ENCODE data around the gene GATC.
A peak's percentile ranks its signal among the peaks of the same experiment; 100 is the strongest.

The GATC gene

GRCh38 chr12:120470150-120470784 is 24.0 kb downstream of the GATC start:
- no peaks in the 10 kb centered on the region for H3K9me3 ChIP-seq (ENCODE audit: control insufficient read depth, insufficient read depth, low read length)
- H3K36me3 ChIP-seq (ENCODE audit: control insufficient read depth, insufficient read depth, low read length): peaks cover 21% of the 10 kb centered on the region
- no peaks in the 10 kb centered on the region for H3K27me3 ChIP-seq (ENCODE audit: control insufficient read depth, insufficient read depth, low read length)
- peaks cover 7% of the 10 kb centered on the region; the same call in 1 of the 2 replicates for H3K4me1 ChIP-seq (ENCODE audit: control insufficient read depth, insufficient read depth, low read length)
- H3K4me3 ChIP-seq (ENCODE audit: low read depth, low read length): peak overlapping the region; percentile 72
- peak overlapping the region; percentile 96 for H3K27ac ChIP-seq (ENCODE audit: low read depth, low read length)
- H3K9ac ChIP-seq (ENCODE audit: low read depth, low read length): peak overlapping the region; percentile 16; the same call in 1 of the 2 replicates

DNA sequence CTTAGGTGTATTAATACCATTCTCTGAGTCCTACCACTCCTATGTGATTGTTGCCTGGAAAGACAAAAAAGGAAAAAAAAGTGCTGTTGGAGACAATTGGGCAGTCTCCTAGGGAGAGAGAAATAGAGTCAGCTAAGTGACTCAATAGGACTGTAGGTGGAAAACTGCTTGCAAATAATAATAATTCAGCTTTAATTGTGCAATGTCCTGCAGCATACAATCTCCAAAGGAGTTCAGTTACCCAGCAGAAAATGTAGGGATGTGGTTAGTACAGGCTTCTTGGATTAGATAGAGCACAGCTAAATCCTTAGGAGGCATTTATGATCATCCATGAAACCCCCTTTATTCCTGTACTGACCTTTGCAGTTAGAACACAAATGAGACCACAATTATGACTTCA is 26.3 kb downstream of the GATC start:
- H3K27ac ChIP-seq (ENCODE audit: low read depth, low read length): no peak overlapping the region
- 0 out of 2 replicates have a peak, but pooled peaks cover 4% of the 10 kb centered on the region for H3K4me1 ChIP-seq (ENCODE audit: control insufficient read depth, insufficient read depth, low read length)
- no peaks in the 10 kb centered on the region for H3K27me3 ChIP-seq (ENCODE audit: control insufficient read depth, insufficient read depth, low read length)
- no peaks in the 10 kb centered on the region for H3K9me3 ChIP-seq (ENCODE audit: control insufficient read depth, insufficient read depth, low read length)
- no peak overlapping the region for H3K4me3 ChIP-seq (ENCODE audit: low read depth, low read length)
- H3K36me3 ChIP-seq (ENCODE audit: control insufficient read depth, insufficient read depth, low read length): peaks cover 2% of the 10 kb centered on the region; the same call in 1 of the 2 replicates
- no peak overlapping the region for H3K9ac ChIP-seq (ENCODE audit: low read depth, low read length)

- no peaks in the 10 kb centered on the region for H3K36me3 ChIP-seq (ENCODE audit: control insufficient read depth, insufficient read depth, low read length)
- H3K9ac ChIP-seq (ENCODE audit: low read depth, low read length): no peak overlapping the region
- H3K27ac ChIP-seq (ENCODE audit: low read depth, low read length): no peak overlapping the region
- H3K9me3 ChIP-seq (ENCODE audit: control insufficient read depth, insufficient read depth, low read length): no peaks in the 10 kb centered on the region
- H3K4me1 ChIP-seq (ENCODE audit: control insufficient read depth, insufficient read depth, low read length): 0 out of 2 replicates have a peak, but pooled peaks cover 4% of the 10 kb centered on the region
- H3K27me3 ChIP-seq (ENCODE audit: control insufficient read depth, insufficient read depth, low read length): no peaks in the 10 kb centered on the region
- no peak overlapping the region for H3K4me3 ChIP-seq (ENCODE audit: low read depth, low read length)
Observed at GRCh38 chr12:120473807-120474615, 27.8 kb downstream of the GATC start.

DNA sequence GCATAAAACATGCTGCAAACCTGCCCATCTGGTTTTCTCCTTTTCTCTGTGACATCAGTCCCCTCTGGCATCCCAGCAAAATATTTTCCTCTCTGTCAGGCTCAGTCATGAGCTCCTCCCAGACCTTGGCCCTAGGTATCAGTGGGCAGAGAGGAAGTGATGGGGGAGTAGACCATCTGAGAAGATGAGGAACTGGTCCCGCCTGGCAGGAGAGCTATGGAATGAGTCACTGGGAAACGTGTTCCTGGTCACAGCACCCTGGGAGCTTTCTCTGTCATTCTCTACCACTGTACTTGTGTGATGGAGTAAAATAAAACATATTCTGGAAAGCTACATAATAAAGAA is 28.3 kb downstream of the GATC start:
- no peak overlapping the region for H3K9ac ChIP-seq (ENCODE audit: low read depth, low read length)
- H3K9me3 ChIP-seq (ENCODE audit: control insufficient read depth, insufficient read depth, low read length): no peaks in the 10 kb centered on the region
- no peaks in the 10 kb centered on the region for H3K27me3 ChIP-seq (ENCODE audit: control insufficient read depth, insufficient read depth, low read length)
- no peaks in the 10 kb centered on the region for H3K36me3 ChIP-seq (ENCODE audit: control insufficient read depth, insufficient read depth, low read length)
- H3K27ac ChIP-seq (ENCODE audit: low read depth, low read length): no peak overlapping the region
- 0 out of 2 replicates have a peak, but pooled peaks cover 4% of the 10 kb centered on the region for H3K4me1 ChIP-seq (ENCODE audit: control insufficient read depth, insufficient read depth, low read length)
- H3K4me3 ChIP-seq (ENCODE audit: low read depth, low read length): no peak overlapping the region

DNA sequence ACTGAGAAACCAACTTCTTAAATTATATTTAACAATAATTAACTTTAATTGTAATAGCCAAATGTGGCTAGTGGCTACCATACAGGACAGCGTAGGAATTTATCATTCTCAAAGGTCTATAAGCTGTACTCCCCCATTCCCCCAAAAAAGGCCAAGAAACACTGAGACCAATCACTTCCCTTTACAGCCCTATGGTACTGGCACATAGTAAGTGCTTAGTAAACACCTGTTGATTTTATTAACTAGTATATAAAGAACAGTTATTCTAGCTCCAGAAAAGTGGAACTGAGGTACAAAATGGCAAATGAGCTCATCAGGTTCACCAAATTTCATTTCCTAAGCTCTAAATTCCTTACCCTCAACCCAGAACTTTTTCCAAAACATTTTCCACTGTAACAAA is 29.4 kb downstream of the GATC start:
- no peaks in the 10 kb centered on the region for H3K4me1 ChIP-seq (ENCODE audit: control insufficient read depth, insufficient read depth, low read length)
- H3K36me3 ChIP-seq (ENCODE audit: control insufficient read depth, insufficient read depth, low read length): no peaks in the 10 kb centered on the region
- no peaks in the 10 kb centered on the region for H3K9me3 ChIP-seq (ENCODE audit: control insufficient read depth, insufficient read depth, low read length)
- H3K27ac ChIP-seq (ENCODE audit: low read depth, low read length): no peak overlapping the region
- H3K27me3 ChIP-seq (ENCODE audit: control insufficient read depth, insufficient read depth, low read length): no peaks in the 10 kb centered on the region
- H3K9ac ChIP-seq (ENCODE audit: low read depth, low read length): no peak overlapping the region
- no peak overlapping the region for H3K4me3 ChIP-seq (ENCODE audit: low read depth, low read length)

DNA sequence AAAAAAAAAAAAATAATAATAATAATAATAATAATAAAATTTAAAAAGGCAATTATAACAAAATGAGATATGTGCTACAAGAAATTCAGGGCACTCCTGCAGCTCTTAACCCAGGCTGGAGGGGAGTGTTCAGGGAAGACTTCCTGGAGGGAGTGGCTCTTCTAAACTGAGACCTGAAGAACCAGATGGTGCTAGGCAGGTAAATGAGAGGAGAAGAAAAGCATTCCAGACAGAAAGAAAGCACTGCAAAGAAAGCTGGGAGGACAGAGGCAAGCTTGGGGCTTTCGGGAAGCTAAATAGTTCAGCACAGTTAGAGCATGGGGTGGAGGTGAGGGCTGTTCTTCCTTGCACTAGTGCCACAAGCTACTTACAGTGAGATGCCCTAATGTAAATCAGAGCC is 33.2 kb downstream of the GATC start:
- H3K27ac ChIP-seq (ENCODE audit: low read depth, low read length): peak overlapping the region; percentile 12
- no peaks in the 10 kb centered on the region for H3K4me1 ChIP-seq (ENCODE audit: control insufficient read depth, insufficient read depth, low read length)

GRCh38 chr12:120480211-120480610 is 34.0 kb downstream of the GATC start:
- Histone ChIP-seq H3K9me3 (ENCODE audit: control insufficient read depth, insufficient read depth, low read length) (no peaks in the 10 kb centered on the region), H3K4me3 (ENCODE audit: low read depth, low read length) (no peak overlapping the region), H3K4me1 (ENCODE audit: control insufficient read depth, insufficient read depth, low read length) (no peaks in the 10 kb centered on the region), H3K36me3 (ENCODE audit: control insufficient read depth, insufficient read depth, low read length) (no peaks in the 10 kb centered on the region), H3K27ac (ENCODE audit: low read depth, low read length) (no peak overlapping the region), H3K27me3 (ENCODE audit: control insufficient read depth, insufficient read depth, low read length) (no peaks in the 10 kb centered on the region), H3K9ac (ENCODE audit: low read depth, low read length) (no peak overlapping the region)

More for the DNA sequence above, 33.2 kb downstream of the GATC start:
- Histone ChIP-seq H3K9ac (ENCODE audit: low read depth, low read length) (no peak overlapping the region), H3K27me3 (ENCODE audit: control insufficient read depth, insufficient read depth, low read length) (no peaks in the 10 kb centered on the region), H3K9me3 (ENCODE audit: control insufficient read depth, insufficient read depth, low read length) (no peaks in the 10 kb centered on the region), H3K36me3 (ENCODE audit: control insufficient read depth, insufficient read depth, low read length) (no peaks in the 10 kb centered on the region), H3K4me3 (ENCODE audit: low read depth, low read length) (no peak overlapping the region)

- Histone ChIP-seq H3K4me3 (ENCODE audit: low read depth, low read length) (no peak overlapping the region), H3K27me3 (ENCODE audit: control insufficient read depth, insufficient read depth, low read length) (no peaks in the 10 kb centered on the region), H3K27ac (ENCODE audit: low read depth, low read length) (no peak overlapping the region), H3K9me3 (ENCODE audit: control insufficient read depth, insufficient read depth, low read length) (no peaks in the 10 kb centered on the region), H3K36me3 (ENCODE audit: control insufficient read depth, insufficient read depth, low read length) (no peaks in the 10 kb centered on the region), H3K9ac (ENCODE audit: low read depth, low read length) (no peak overlapping the region), H3K4me1 (ENCODE audit: control insufficient read depth, insufficient read depth, low read length) (no peaks in the 10 kb centered on the region)
Observed at GRCh38 chr12:120481022-120481767, 35.0 kb downstream of the GATC start.

DNA sequence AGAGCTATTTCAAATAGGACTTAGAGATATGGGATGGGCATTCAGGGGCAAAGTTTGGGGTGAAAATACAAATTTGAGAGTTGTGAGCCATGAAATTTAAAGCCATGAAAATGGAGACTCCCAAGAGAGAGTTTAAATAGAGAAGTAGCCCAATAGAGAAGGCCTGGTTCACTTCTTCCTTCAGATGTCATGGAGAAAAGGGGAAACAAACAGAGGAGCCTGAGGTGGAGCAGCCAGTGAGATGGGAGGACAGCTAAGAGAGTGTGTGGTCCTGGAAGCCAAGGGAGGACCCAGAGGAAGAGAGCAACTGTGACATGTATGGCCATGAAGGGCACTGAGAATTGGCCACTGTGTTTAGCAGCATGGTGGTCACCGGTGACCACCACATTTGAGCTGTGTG is 37.4 kb downstream of the GATC start:
- H3K36me3 ChIP-seq (ENCODE audit: control insufficient read depth, insufficient read depth, low read length): no peaks in the 10 kb centered on the region
- no peaks in the 10 kb centered on the region for H3K27me3 ChIP-seq (ENCODE audit: control insufficient read depth, insufficient read depth, low read length)
- no peaks in the 10 kb centered on the region for H3K9me3 ChIP-seq (ENCODE audit: control insufficient read depth, insufficient read depth, low read length)
- no peak overlapping the region for H3K4me3 ChIP-seq (ENCODE audit: low read depth, low read length)
- no peak overlapping the region for H3K9ac ChIP-seq (ENCODE audit: low read depth, low read length)
- no peaks in the 10 kb centered on the region for H3K4me1 ChIP-seq (ENCODE audit: control insufficient read depth, insufficient read depth, low read length)
- H3K27ac ChIP-seq (ENCODE audit: low read depth, low read length): no peak overlapping the region

GRCh38 chr12:120485961-120486881 is 40.0 kb downstream of the GATC start:
- Histone ChIP-seq H3K4me1 (ENCODE audit: control insufficient read depth, insufficient read depth, low read length) (no peaks in the 10 kb centered on the region), H3K4me3 (ENCODE audit: low read depth, low read length) (no peak overlapping the region), H3K9me3 (ENCODE audit: control insufficient read depth, insufficient read depth, low read length) (no peaks in the 10 kb centered on the region), H3K27ac (ENCODE audit: low read depth, low read length) (no peak overlapping the region), H3K36me3 (ENCODE audit: control insufficient read depth, insufficient read depth, low read length) (0 out of 2 replicates have a peak, but pooled peaks cover 5% of the 10 kb centered on the region), H3K27me3 (ENCODE audit: control insufficient read depth, insufficient read depth, low read length) (no peaks in the 10 kb centered on the region), H3K9ac (ENCODE audit: low read depth, low read length) (no peak overlapping the region)

Data from HUES48 (cell line).